Esophagus muscularis mucosa (tissue), 4 donors: ENCODE results near the gene SMO. TPM values are rescaled to one million over a fixed set of nuclear protein-coding genes. Genes with fewer than 3 reads are reported as not detected.

Source experiments
- DNase-seq: peaks from one replicate; pipeline ENCODE4 v3.0.0-alpha.2; 2017; ENCODE audit errors: extremely low spot score
- H3K27ac ChIP-seq, 4 donors: fragments of 200-600 bp; sonication (generic); replicated peaks in 1 of 4; 1 replicate in 3 of 4; 2 replicates in 1 of 4; pipeline ENCODE4 v1.5.1; 2016 to 2019; ENCODE audit warnings: mild to moderate bottlenecking in 1 of 4
- H3K27me3 ChIP-seq, 4 donors: fragments of 200-600 bp; sonication (generic); one replicate each; pipeline versions ENCODE4 v1.5.1 to v1.6.0; 2016 to 2019
- H3K36me3 ChIP-seq, 4 donors: fragments of 200-600 bp; sonication (generic); one replicate each; pipeline ENCODE4 v1.5.1; 2016 to 2019
- H3K4me1 ChIP-seq, 4 donors: fragments of 200-600 bp; sonication (generic); one replicate each; pipeline ENCODE4 v1.5.1; 2016 to 2019
- H3K4me3 ChIP-seq, 4 donors: fragments of 200-600 bp; sonication (generic); 1 replicate in 2 of 4; 2 replicates in 2 of 4; pipeline ENCODE4 v1.5.1; 2016 to 2019; ENCODE audit warnings: mild to moderate bottlenecking in 4 of 4, moderate library complexity in 1 of 4
- H3K9me3 ChIP-seq, 4 donors: fragments of 200-600 bp; sonication (generic); 1 replicate in 3 of 4; 2 replicates in 1 of 4; pipeline ENCODE4 v1.5.1; 2016 to 2019
- CTCF ChIP-seq, 3 experiments: fragments of 200-600 bp in 2 of 3; fragments of 450-650 bp in 1 of 3; sonication (generic) in 2 of 3; IDR thresholded peaks; one replicate each; pipeline ENCODE4 v1.5.1; 2017 to 2019; ENCODE audit warnings: antibody characterized with exemption in 3 of 3, mild to moderate bottlenecking in 2 of 3, moderate library complexity in 1 of 3
- EP300 ChIP-seq: sonication (generic); formaldehyde crosslinking; IDR thresholded peaks from one replicate; pipeline ENCODE4 v1.6.1; 2017; ENCODE audit warnings: antibody characterized with exemption
- POLR2A ChIP-seq: fragments of 450-650 bp; IDR thresholded peaks from one replicate; pipeline ENCODE4 v1.6.1; 2017; ENCODE audit warnings: antibody characterized with exemption, moderate library complexity, mild to moderate bottlenecking, low read depth
- POLR2AphosphoS5 ChIP-seq, 2 donors: sonication (generic); formaldehyde crosslinking; IDR thresholded peaks; one replicate each; pipeline ENCODE4 v1.6.1; 2017; ENCODE audit warnings: antibody characterized with exemption in 2 of 2
- WGBS: methylation state at CpG from one replicate; pipeline ENCODE4 v1.1.5; 2018; 5-methylcytosine and 5-hydroxymethylcytosine counted together
- intact Hi-C: fragments of 100-400 bp; cut with DNase I; formaldehyde crosslinking; loops from one replicate; pipeline ENCODE4 v1.15.1; 2023
- total RNA-seq, 4 donors: library from RNA; depleted of rRNA; stranded (reverse); fragments of >200 nt; gene quantifications; one replicate each; pipeline versions ENCODE4 v1.1.0 to v1.2.1, GENCODE V29; 2016

SMO gene
- total RNA-seq, 4 donors from 2014 or later = 8.7 to 23.9 (median 14.5) TPM

GRCh38 chr7:129205126-129205818, 16.8 kb downstream of the SMO start:
- no peaks in the 10 kb centered on the region for H3K27me3 ChIP-seq
- intact Hi-C loops = no loop called here
- no peak overlapping the region for H3K4me3 ChIP-seq
- peaks cover 0 to 44% (median 21%) of the 10 kb centered on the region in 4 donors for H3K36me3 ChIP-seq
- no peak for TF ChIP-seq CTCF (IDR thresholded peaks at IDR 0.05)
- no peak for TF ChIP-seq POLR2AphosphoS5 (IDR thresholded peaks at IDR 0.05)
- TF ChIP-seq POLR2A = no peak
- TF ChIP-seq EP300 = no peak
- 88% methylated on average over 26 of the region's 29 CpGs for WGBS
- H3K27ac ChIP-seq = no peak overlapping the region
- no peak for DNase-seq
- H3K9me3 ChIP-seq = no peaks in the 10 kb centered on the region
- peaks cover 0 to 2% (median under 1%) of the 10 kb centered on the region in 4 donors for H3K4me1 ChIP-seq

- TF ChIP-seq EP300 = no peak
- no peak for TF ChIP-seq POLR2AphosphoS5 (IDR thresholded peaks at IDR 0.05)
- DNase-seq = no peak
These were observed 17.8 kb downstream of the SMO start for GRCh38 chr7:129205987-129206785.

GRCh38 chr7:129208667-129209066, 20.2 kb downstream of the SMO start:
- intact Hi-C loops = no loop called here
- Histone ChIP-seq H3K4me1 (peaks cover 0 to 8% (median 3%) of the 10 kb centered on the region in 4 donors), H3K36me3 (peaks cover 0 to 69% (median 33%) of the 10 kb centered on the region in 4 donors), H3K9me3 (no peaks in the 10 kb centered on the region), H3K27ac (no peak overlapping the region), H3K4me3 (no peak overlapping the region), H3K27me3 (no peaks in the 10 kb centered on the region)
- TF ChIP-seq POLR2AphosphoS5 (IDR thresholded peaks at IDR 0.05) (no peak), EP300 (no peak), POLR2A (no peak), CTCF (IDR thresholded peaks at IDR 0.05) (no peak)
- no peak for DNase-seq
- WGBS = 64% methylated on average over 9 of the region's 9 CpGs

More at GRCh38 chr7:129205987-129206785, 17.8 kb downstream of the SMO start:
- Histone ChIP-seq H3K4me1 (peaks cover 0 to 8% (median 3%) of the 10 kb centered on the region in 4 donors), H3K36me3 (peaks cover 0 to 49% (median 22%) of the 10 kb centered on the region in 4 donors), H3K4me3 (no peak overlapping the region), H3K27ac (no peak overlapping the region), H3K9me3 (no peaks in the 10 kb centered on the region), H3K27me3 (no peaks in the 10 kb centered on the region)
- intact Hi-C loops = no loop called here
- 93% methylated on average over 16 of the region's 18 CpGs for WGBS

GRCh38 chr7:129209067-129209926, 20.9 kb downstream of the SMO start:
- no peak overlapping the region for H3K4me3 ChIP-seq
- H3K27me3 ChIP-seq = no peaks in the 10 kb centered on the region
- intact Hi-C loops = no loop called here
- no peak for TF ChIP-seq POLR2AphosphoS5 (IDR thresholded peaks at IDR 0.05)
- no peak for TF ChIP-seq POLR2A
- no peak for TF ChIP-seq EP300
- no peak for TF ChIP-seq CTCF (IDR thresholded peaks at IDR 0.05)
- H3K4me1 ChIP-seq = peaks cover 0 to 8% (median 3%) of the 10 kb centered on the region in 4 donors
- H3K27ac ChIP-seq = no peak overlapping the region
- DNase-seq = no peak
- no peaks in the 10 kb centered on the region for H3K9me3 ChIP-seq
- 84% methylated on average over 15 of the region's 15 CpGs for WGBS
- H3K36me3 ChIP-seq = peaks cover 0 to 69% (median 33%) of the 10 kb centered on the region in 4 donors
